Measurements from ENCODE around the gene CDH22. TPM values are rescaled to one million over a fixed set of nuclear protein-coding genes. Genes with fewer than 3 reads are reported as not detected.

Gene CDH22
- total RNA-seq, 1 experiment from 2014 or later: not detected

DNA sequence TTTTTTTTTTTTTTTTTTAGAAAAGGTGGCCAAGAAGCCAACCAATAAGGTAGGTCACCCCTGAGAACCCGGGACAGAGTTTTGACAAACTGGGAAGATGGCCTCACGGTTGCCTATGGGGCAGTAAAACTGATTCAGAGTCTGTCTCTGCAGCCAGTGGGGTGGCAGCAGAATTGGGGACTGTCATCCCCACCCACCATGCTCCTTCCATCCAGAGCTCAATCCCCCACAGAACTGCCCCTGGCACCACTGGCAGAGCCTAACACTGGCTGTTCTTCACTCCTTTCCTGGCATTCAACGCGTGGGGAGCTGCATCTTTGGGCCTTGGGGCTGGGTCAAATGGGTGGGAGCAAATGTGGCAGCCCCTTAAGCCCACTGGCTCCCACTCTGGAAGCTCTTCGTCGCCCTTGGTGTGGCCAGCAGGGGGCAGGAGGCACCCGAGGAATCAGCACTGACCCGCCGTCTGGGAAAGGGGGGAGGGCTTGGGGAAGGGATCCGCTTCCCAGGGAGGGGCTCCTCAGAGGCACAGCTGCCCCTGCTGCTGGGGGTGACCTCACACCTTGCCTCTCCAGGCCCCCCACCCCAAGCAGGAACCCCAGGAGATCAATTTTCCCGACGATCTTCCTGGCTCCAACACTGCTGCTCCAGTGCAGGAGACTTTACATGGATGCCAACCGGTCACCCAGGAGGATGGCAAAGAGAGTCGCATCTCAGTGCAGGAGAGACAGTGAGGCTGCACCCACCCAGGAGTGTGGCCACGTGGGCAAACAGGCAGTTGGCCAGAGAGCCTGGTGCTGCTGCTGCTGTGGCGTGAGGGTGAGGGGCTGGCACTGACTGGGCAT lies 179.8 kb downstream of the CDH22 start:
- peak; percentile 22 for DNase-seq (ENCODE audit: extremely low read depth, low read depth)

DNA sequence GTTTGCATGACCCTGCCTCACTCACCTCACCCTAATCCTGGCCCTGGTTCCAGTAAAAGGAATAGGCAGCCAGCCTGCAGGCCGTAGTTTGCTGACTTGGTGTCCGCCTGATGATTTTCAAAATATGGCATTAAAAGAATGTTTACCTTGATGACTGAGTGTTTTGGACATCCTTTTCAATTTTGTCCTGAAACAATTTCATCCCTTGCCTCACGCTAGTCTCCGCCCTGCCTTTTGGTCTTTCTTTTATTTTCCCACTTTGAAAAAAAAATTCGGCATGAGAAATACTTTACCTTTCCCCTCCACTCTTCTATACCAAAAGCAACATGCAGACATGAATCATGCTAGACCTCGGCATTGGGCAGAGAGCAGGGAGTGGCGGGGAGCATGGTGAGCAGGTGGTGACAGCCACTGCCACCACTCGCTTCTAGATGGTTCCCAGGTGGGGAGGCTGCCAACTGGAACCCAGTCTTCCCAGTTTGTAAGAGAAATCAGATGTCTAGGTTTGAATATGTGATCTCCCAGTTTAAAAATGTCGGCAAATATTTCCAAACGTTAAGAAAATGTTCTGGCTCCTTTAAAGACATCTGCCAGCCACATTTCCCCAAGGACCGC lies 180.8 kb downstream of the CDH22 start:
- DNase-seq (ENCODE audit: extremely low read depth, low read depth): no peak

DNA sequence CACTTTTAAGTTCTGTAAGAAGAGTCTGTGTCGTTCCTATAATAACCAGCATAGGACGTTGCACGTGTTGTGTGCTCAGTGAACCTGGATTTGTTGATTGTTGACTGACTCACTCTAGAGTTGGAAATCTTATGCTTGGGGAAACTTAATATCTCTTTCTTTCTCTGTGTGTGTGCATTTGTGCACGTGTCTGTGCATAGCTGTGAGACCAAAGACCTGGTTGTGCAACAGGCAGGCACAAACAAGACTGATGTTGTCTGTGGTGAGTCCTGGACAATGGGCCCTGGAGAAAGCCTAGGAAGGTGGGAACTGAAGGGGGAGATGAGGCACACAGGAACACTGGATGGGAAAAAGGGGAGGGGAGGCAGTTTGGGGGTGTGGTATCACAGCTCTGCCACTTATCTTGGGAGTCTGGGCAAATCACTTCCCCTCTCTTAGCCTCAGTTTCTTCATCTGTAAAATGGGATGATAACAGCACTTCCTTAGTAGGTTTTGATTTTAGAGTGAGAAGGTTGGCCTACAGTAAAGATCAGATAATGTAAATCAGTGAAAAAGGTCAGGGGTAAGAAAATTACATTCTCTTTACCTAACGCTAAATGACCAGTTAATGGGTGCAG lies 181.8 kb downstream of the CDH22 start:
- no peak for DNase-seq (ENCODE audit: extremely low read depth, low read depth)

Other genes starting within 250 kb of the CDH22 start
- 15.8 and 19.1 TPM in 2 replicates for gene NCOA5, start 218.5 kb downstream of the CDH22 start, total RNA-seq (2014; rRNA removed; shearing (Covaris generic))
- 4.2 and 4.7 TPM in 2 replicates for gene CD40, start 190.2 kb downstream of the CDH22 start, total RNA-seq (2014; rRNA removed; shearing (Covaris generic))
- gene ELMO2, start 98.1 kb upstream of the CDH22 start, total RNA-seq (2014; rRNA removed; shearing (Covaris generic)): 14.1 and 22.3 TPM in 2 replicates
- 0.66 and 0.94 TPM in 2 replicates for gene ZNF334, start 205.1 kb upstream of the CDH22 start, total RNA-seq (2014; rRNA removed; shearing (Covaris generic))
- not detected in 2 replicates for gene OCSTAMP, start 242.2 kb upstream of the CDH22 start, total RNA-seq (2014; rRNA removed; shearing (Covaris generic))

Measured in NCI-H460 (cell line).